Measurements from ENCODE around the gene CYTH3. TPM values are rescaled to one million over a fixed set of nuclear protein-coding genes. Genes with fewer than 3 reads are reported as not detected.

CYTH3 gene
- total RNA-seq, 1 experiment from 2014 or later, result 73.4 TPM

GRCh38 chr7:6169805-6170520 is 102.5 kb downstream of the CYTH3 start:
- no TSS peak for BruUV-seq (replicated peaks)
- intact Hi-C loops (cut with micrococcal nuclease; ENCODE audit: unreplicated experiment), result no loop called here
- no peak for TF ChIP-seq CTCF (IDR thresholded peaks at IDR 0.05; ENCODE audit: unreplicated experiment)
- H3K4me3 Mint-ChIP-seq (ENCODE audit: low read depth, unreplicated experiment), result no peak overlapping the region
- H3K4me1 Mint-ChIP-seq (ENCODE audit: low read depth, unreplicated experiment), result no peaks in the 10 kb centered on the region
- no peaks in the 10 kb centered on the region for H3K27me3 Mint-ChIP-seq (ENCODE audit: unreplicated experiment)
- H3K36me3 Mint-ChIP-seq (ENCODE audit: insufficient read depth, unreplicated experiment), result peaks cover 78% of the 10 kb centered on the region
- H3K9me3 Mint-ChIP-seq (ENCODE audit: low read depth, unreplicated experiment), result no peaks in the 10 kb centered on the region
- no peak for DNase-seq
- CTCF ChIA-PET, result interaction anchor here (0.6 to 1.0 kb wide), 2 partner anchors 9 to 170 kb away, joined by 3 to 6 read pairs; no protein-coding TSS in a partner anchor
- H3K27ac Mint-ChIP-seq (ENCODE audit: unreplicated experiment), result no peak overlapping the region

GRCh38 chr7:6168477-6168868 is 104.0 kb downstream of the CYTH3 start:
- no peak overlapping the region for H3K4me3 Mint-ChIP-seq (ENCODE audit: low read depth, unreplicated experiment)
- CTCF ChIA-PET, result no interaction called here
- no TSS peak for BruUV-seq (replicated peaks)
- peaks cover 78% of the 10 kb centered on the region for H3K36me3 Mint-ChIP-seq (ENCODE audit: insufficient read depth, unreplicated experiment)
- intact Hi-C loops (cut with micrococcal nuclease; ENCODE audit: unreplicated experiment), result no loop called here
- H3K9me3 Mint-ChIP-seq (ENCODE audit: low read depth, unreplicated experiment), result no peaks in the 10 kb centered on the region
- no peak overlapping the region for H3K27ac Mint-ChIP-seq (ENCODE audit: unreplicated experiment)
- TF ChIP-seq CTCF (IDR thresholded peaks at IDR 0.05; ENCODE audit: unreplicated experiment), result no peak
- no peaks in the 10 kb centered on the region for H3K27me3 Mint-ChIP-seq (ENCODE audit: unreplicated experiment)
- H3K4me1 Mint-ChIP-seq (ENCODE audit: low read depth, unreplicated experiment), result no peaks in the 10 kb centered on the region
- DNase-seq, result no peak

GRCh38 chr7:6167587-6168476 is 104.6 kb downstream of the CYTH3 start:
- H3K27ac Mint-ChIP-seq (ENCODE audit: unreplicated experiment), result no peak overlapping the region

More at GRCh38 chr7:6167587-6168476, 104.6 kb downstream of the CYTH3 start:
- Mint-ChIP-seq H3K4me1 (ENCODE audit: low read depth, unreplicated experiment) (no peaks in the 10 kb centered on the region), H3K36me3 (ENCODE audit: insufficient read depth, unreplicated experiment) (peaks cover 83% of the 10 kb centered on the region), H3K27me3 (ENCODE audit: unreplicated experiment) (no peaks in the 10 kb centered on the region), H3K9me3 (ENCODE audit: low read depth, unreplicated experiment) (no peaks in the 10 kb centered on the region), H3K4me3 (ENCODE audit: low read depth, unreplicated experiment) (no peak overlapping the region)
- no peak for TF ChIP-seq CTCF (IDR thresholded peaks at IDR 0.05; ENCODE audit: unreplicated experiment)
- no peak for DNase-seq
- intact Hi-C loops (cut with micrococcal nuclease; ENCODE audit: unreplicated experiment), result no loop called here
- no TSS peak for BruUV-seq (replicated peaks)
- CTCF ChIA-PET, result interaction anchor here (0.6 kb wide), 1 partner anchor 118 kb away, joined by 3 read pairs; no protein-coding TSS in a partner anchor
